ENCODE measurements around the gene LHB.

The LHB gene

DNA sequence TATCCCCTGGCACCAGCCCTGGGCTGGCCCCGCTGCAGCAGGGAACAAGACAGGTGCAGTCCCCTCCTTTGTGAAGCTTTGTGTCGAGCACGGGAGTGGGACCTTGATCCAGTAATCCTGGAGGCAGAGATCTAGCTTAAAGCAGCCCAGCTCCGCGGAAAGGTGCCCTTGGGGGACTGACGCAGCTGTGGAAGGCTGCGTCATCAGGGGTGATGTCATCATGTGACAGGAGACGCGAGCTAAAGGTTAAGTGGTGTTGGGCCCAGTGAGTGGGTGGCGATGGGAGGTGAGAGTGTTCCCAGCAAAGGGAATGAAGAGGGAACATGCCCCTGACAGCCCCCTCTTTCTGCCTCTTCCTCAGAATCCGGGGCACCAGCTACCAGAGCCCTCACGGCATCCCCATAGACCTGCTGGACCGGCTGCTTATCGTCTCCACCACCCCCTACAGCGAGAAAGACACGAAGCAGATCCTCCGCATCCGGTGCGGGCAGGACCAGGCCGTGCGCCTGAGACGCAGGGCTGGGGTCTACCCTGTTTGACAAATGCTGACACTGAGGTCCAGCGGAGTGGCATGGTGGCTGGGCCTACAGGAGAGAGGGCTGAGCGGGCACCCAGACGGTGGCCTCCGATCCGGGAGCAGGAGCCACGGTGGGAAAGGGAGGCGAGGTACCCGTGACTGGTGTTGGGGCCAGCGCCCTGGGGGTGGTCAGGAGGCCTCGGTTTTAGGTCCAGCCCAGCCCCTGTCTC is 2.6 kb downstream of the LHB start:
- DNase-seq (ENCODE audit: low read depth in 2 of 2), result no peak

DNA sequence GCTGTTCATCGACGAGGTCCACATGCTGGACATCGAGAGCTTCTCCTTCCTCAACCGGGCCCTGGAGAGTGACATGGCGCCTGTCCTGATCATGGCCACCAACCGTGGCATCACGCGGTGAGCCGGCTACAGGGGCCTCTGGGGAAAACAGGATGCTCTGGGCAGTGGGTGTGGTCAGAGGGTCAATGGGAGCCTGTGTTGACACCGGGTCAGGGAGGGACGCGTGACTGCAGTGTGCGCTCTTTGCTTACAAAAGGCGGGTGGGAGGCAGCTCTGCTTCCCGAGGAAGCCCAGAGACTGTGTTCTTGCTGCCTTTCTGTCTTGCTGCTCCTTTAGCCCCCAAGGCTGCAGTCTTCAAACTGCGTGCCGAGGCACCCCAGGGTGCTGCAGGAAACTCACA is 5.7 kb downstream of the LHB start:
- DNase-seq (ENCODE audit: low read depth in 2 of 2), result no peak

DNA sequence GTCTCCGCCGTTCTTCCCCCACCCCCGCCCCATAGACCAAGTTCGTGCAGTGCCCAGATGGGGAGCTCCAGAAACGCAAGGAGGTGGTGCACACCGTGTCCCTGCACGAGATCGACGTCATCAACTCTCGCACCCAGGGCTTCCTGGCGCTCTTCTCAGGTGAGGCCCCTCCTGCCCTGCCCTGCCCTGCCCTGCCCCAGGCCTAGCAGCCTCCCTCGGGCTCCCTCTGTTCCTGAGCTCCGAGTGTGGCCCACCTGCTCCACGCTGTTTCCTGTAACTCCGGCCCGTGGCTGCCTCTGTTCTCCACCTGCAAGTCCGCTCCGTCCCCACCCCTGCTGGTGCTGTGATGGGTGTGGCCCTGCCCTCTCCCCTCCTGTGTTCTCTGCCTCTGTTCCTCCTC is 6.4 kb downstream of the LHB start:
- DNase-seq (ENCODE audit: low read depth in 2 of 2), result no peak

DNA sequence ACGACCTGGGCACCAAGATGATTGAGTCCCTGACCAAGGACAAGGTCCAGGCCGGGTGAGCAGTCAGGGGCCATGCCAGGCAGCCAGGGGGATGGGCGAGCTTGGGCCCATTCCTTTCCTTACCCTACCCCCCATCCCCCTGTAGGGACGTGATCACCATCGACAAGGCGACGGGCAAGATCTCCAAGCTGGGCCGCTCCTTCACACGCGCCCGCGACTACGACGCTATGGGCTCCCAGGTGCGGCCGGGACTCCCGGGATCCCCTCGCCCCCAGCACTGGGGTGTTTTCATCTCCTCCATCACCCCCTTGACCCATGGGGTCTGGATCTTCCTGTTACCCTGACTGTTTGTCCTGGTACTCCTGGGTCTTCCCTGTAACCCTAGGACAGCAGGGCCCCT is 7.1 kb downstream of the LHB start:
- DNase-seq (ENCODE audit: low read depth in 2 of 2), result no peak

DNA sequence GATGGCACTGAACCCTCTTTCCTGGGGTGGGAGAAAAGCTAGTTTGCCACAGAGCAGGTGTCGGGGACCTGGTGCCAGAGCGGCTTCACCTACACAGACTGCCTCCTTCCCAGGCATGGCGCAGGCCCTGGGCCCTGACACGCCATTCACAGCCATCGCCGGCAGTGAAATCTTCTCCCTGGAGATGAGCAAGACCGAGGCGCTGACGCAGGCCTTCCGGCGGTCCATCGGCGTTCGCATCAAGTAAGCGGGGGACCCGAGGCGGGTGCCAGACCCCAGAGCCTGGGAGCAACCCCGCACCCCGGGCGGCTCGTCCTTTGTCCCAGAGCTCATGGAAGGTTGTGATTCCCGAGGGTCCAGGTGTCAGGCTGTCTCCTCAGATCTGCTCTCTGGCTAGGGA is 10.0 kb downstream of the LHB start:
- DNase-seq (ENCODE audit: low read depth in 2 of 2), result no peak

DNA sequence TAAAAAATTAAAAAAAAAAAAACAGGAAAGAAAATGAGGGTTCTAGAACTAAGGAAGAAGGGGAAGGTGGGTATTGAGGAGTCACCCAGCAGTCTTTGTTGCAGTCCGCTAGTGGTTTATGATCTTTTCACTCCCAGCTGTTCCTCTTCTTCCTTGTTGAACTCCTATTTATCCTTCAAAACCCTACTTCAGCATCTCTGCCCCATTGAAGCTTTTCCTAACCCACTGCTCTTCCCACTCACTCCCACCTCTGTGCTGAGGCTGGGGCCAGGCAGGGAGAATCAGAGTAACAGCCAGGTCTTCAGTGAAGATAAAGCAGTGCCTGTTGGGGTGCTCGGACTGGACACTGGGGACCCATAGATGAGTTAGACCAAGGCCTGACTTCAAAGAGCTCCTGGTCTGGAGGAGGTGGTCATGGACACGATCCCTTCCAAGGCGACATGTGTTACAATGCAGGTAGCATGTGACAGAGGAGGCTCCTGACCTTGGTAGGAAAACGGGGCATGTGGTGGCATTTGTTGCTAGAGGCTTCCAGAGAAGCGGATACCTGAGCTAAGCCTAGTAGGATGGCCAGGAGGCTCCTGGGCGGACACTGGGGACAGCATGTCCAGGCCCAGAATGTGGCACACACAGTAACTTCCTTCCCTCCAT is 11.8 kb downstream of the LHB start:
- no peak for DNase-seq (ENCODE audit: low read depth in 2 of 2)

DNA sequence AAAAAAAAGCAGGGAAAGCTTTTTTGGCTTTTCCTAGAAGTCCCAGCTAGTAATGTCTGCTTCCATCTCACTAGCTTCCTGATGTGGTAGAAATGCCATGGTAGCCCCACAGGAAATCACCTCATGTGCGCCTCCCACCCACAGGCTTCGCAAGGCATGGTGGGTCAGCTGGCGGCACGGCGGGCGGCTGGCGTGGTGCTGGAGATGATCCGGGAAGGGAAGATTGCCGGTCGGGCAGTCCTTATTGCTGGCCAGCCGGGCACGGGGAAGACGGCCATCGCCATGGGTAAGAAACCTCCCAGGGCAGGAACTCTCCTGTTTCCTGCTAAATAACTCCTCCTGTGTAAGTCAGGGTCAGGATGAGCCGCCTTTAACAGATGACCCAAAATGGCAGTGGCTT is 12.8 kb downstream of the LHB start:
- no peak for DNase-seq (ENCODE audit: low read depth in 2 of 2)

DNA sequence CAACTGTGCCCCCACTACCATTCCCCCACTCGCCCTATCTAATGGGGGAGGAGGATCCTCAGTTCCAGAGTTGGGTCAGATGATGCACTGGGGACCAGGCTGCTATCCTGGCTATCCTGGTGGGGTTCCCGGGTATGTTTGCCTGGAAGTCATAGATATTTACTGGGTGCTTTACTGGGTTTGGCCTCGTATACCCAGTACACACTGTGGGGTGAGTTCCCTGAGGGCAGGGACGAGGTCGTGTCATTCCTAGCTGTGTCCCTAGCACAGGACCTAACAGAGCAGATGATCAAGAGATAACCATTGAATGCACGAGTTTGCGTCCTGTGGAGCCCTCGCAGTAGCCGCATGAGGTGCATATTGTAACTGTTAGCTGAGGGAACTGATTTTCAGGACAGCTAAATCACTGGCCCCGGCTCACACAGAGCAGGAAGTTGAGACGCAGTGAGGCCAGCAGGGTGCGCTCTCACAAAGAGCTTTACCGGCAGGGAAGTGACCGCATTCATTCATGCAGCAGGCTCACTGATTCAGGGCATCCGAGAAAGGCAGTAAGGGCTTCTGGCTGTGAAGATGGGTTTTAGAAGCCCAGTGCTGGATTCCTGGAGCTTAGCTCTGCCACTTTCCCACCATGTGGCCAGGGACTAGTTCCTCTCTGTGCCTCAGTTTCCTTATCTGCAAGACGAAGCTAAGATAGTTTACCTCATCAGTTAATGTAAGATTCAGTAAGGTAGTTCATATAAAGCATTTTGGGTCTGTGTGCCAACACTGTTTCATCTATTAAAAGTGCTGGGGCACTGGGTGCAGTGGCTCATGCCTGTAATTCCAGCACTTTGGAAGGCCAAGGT is 17.2 kb downstream of the LHB start:
- peak; percentile 49 to 55 for DNase-seq (ENCODE audit: low read depth in 2 of 2)

DNA sequence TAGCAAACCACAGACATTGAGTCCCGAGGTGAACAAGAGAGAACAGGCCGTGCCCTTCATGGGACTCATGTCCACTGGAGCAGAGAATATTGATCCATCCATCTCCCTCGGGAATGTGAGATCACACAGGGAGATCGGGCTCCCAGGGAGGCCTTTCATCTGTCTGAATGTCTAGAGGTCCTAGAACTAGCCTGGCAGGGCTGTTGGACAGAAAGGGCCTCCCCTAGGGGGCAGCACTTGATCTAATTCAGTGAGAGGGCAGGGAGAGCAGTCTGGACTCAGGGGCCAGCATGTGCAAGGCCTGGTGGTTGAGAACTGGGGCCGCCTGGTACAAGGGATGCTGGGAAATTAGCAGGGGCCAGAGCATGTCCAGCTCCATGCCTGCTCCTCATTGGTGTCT is 18.9 kb downstream of the LHB start:
- peak; percentile 41 to 44 for DNase-seq (ENCODE audit: low read depth in 2 of 2)

DNA sequence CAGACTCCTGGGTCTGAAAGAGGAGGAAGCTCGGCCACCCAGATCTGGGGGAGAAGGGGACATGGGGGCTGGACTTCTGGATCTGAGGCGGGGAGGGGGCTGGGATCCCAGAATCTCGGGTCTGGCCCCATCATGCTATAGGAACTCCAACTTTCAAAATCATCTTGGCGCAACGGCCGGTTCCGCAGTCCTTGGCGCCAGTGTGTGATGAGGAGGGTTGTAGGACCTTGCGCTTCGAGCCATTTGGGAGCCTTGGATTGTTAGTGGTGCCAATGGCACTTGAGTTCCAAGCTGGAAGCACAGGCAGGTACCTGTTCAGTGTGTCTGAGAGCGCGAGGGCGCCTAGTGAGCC is 22.9 kb downstream of the LHB start:
- no peak for DNase-seq (ENCODE audit: low read depth in 2 of 2)

DNA sequence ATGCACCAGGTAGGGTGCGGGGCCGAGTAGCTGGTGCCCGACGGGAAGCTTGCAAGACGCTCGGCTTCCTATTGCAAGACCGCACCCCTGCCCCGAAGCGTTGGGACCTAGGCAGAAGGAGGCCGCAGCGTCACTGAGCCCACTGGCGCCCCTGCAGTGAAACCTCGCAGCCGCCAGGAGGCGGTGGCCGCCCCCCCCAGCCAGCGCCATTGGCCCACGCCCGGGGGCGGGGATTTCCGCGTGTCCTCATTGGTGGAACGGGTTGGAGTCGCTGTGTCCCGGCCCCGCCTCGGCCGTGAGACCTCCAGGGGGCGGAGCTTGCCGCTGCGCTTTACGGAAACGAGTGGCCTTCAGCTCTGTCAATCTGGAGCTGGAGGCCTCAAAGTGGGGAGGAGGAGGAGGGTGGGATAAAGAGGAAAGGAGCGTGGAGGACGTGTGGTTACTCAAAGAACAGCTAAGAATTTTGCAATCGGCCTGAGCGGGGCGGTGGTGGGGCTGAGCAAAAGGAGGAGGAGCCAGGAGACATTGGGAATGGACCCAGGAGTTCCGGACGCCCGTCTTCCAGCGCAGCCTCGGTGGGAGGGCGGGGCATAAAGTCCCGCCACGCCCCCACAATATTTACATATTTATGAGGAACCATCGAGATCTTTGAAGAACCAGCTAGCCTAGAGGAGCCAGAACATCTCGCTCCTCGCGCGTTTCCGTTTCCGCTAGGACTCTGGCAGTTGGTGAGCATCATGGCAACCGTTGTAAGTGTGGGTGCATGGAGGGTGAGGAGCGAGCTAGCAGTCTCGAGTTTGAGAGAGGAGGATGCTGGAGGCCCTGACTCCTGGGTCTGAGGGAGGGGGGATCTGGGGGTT is 23.5 kb downstream of the LHB start, which contains the start of the genes GYS1 and RUVBL2:
Gene GYS1 (minus strand): TSS at position 135 of the 860 bp plus-strand sequence. CDS start 197 bp downstream, outside the sequence.
Gene RUVBL2 (plus strand): TSS at position 713 of the 860 bp plus-strand sequence. CDS start 25 bp downstream, at position 738.
- peak; percentile 98 to 99 for DNase-seq (ENCODE audit: low read depth in 2 of 2)

DNA sequence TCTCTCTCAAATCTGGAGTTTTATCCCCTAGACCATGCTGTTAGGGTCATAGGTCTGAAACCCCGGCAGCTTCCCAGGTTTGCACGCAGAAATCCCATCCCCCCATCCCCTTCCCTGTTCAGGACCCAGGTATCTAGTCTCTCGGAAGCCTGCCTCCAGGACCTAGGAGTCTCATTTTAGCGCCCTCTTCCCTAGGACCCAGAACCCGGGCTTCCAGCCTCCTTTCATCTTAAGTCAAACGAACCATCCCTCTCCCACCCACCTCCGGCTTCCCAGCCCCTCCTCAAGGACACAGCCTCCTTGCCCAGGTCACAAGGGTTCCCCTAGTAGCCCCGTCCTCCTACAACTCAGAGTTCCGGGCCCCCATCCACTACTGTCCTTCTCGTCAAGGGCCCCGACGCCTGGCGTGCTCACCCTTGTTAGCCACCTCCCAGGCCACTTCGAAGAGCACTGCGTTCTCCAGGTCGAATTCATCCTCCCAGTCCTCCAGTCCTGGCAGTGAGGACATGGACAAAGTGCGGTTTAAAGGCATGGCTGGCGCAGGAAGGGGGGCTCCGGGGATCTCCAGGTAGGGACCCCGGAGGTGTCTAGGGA is 24.2 kb downstream of the LHB start:
- no peak for DNase-seq (ENCODE audit: low read depth in 2 of 2)

DNA sequence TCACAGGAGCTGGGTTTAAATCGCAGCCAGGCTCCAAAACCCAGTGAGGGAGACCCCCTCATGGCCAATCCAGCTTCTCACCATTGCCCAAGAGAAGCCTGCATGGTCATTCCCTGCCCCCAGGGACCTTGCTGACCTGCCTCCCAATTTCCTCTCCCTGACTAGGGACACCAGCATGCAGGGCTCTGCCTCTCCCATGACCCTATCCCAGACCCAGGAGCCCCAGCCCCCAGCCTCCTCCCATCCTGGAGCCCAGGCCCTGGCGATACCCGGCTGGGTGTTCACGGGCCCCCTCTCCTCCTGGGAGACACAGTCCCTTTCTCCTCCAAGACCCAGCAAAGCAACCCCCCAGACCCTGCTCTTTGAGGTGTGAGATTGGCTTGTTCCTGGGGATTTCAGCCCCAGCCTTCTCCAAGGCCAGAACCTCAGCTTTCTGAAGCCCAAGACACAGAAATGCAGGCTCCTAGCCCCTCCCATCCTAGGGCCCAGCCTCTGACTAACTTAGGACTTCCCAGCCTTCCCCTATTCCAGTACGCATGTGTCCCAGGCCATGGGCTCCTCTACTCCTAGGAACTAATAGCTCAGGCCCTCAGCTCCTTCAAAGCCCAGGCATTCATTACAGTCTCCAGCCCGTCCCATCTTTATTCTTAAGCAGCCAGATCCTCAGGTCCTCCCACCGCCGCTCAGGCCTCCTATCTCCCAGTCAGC is 24.9 kb downstream of the LHB start:
- no peak for DNase-seq (ENCODE audit: low read depth in 2 of 2)

DNA sequence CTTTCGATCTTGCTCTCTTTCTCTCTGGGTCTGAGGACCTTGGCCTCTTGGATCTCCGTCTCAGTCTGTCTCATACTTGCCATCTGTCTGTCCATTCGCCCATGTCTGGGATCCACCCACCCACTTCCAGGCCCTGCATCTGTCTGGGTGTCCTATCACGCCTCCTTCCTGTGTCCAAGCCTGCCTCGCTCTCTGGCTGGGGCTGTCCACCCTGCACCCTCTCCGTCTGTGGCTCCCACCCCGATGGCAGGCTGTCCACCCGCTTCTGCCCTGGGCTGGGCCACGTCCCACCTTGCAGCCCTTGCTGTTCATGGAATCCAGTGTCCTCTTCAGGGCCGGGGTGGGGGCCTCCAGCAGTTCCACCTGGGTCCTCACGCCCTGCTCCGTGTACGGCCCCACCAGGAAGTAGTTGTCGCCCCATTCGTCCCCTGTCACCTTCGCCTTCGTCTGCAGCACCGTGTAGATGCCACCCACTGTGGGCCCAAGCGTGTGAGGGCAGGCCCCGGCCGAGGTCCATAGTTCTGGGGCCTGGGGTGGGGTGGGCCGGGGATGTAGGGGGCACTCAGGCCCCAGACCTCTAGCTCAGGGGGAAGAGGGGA is 25.8 kb downstream of the LHB start:
- no peak for DNase-seq (ENCODE audit: low read depth in 2 of 2)

DNA sequence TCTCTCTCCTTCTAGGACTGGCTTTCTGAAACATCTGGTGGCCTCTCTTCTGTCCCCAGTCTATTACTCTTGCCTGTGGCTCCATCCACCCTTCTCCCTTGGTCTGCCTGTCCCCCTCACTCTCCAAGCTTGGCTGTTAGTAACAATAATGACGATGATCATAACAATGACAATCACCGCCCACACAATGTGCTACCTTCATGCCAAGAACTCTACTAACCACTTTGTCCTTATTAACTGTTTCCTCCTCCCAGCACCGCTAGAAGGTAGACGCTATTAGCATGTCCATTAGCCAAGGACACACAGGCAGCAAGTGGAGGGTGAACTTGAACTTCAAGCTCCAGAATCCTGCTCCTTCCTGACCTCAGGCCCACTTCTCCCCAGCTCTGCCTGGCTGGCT is 26.5 kb downstream of the LHB start:
- no peak for DNase-seq (ENCODE audit: low read depth in 2 of 2)

DNA sequence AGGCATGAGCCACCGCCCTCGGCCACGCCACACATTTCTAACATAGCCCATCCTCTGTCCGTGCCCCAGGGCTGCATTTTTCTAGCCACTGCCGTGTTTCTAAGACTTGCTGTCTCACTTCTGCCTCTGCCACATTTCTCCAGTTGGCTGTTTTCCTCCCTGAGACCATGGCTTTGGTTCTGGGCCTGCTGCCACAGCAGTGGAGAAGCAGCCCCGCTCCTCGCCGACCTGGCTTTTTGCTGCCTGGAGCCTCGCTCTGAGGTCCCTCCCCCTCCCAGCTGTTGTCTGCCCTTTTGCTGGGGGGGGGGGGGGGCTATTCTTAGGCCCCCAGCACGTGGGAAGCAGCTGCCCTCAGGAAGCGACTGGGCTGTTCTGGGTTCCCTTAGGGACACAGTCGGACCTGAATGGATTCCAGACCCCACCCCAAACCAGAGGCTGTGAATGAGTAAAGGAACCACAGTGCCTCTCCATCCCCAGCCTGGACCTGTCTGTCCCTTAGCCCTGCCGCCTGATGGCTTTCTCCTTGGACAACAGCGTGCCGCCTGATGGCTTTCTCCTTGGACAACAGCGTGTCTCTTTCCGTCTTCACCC is 27.1 kb downstream of the LHB start:
- no peak for DNase-seq (ENCODE audit: low read depth in 2 of 2)

DNA sequence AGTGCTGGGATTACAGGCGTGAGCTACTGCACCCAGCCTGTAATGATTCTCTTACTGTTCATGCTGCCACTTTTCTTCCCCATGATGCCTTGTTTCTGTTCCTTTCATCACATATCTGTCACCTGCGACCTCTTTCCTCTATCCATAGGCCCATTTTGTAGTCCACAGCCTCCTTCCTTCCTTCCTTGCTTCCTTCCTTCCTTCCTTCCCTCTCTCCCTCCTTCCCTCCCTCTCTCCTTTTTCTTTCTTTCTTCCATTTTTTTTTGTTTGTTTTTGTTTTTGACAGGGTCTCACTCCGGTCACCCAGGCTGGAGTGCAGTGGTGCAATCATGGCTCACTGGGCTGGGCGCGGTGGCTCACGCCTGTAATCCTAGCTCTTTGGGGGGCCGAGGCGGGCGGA is 28.0 kb downstream of the LHB start:
- no peak for DNase-seq (ENCODE audit: low read depth in 2 of 2)

DNA sequence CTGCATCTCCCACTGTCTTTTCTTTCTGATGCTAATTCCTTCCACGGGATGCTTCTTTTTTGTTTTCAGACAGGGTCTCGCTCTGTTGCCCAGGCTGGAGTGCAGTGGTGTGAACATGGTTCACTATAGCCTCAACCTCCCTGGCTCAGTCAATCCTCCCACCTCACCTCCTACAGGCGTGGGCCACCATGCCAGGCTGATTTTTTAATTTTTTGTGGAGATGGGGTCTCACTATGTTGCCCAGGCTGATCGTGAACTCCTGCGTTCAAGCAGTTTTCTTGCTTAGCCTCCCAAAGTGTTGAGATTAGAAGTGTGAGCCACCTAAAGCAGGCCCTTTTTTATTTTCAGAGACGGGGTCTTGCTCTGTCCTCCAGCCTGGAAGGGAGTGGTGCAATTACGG is 28.6 kb downstream of the LHB start:
- no peak for DNase-seq (ENCODE audit: low read depth in 2 of 2)

DNA sequence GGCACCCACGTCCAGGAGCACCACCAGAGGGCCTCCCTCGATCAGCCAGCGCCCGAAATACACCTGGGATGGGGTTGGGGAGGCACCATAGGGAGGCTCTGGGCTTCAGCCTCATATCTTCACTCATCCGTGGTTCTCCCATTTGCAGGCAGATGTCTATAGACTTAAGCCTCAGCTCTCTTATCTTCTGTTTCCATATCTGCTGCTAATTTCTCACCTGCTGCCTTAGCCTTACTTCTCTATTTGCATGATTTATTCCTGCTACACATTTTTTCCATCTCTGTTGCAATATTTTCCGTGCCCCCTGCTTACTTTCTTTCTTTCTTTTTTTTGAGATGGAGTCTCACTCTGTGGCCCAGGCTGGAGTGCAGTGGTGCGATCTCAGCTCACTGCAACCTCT is 29.6 kb downstream of the LHB start:
- no peak for DNase-seq (ENCODE audit: low read depth in 2 of 2)

DNA sequence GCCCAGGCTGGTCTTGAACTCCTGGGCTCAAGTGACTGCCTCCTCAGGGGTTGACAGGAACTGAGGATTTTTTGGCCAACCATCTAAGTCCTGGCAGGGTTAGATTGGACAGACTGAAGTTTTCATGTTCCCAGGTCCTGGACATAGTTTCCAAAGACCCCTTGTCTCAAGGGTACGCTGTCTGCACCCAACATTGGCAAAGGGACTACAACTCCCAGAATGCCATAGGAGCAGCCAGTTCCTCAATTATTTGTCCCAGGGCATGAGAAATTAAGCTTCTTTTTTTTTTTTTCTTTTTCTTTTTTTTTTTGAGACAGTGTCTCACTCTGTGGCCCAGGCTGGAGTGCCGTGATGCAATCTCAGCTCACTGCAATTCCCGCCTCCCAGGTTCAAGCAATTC is 30.7 kb downstream of the LHB start:
- DNase-seq (ENCODE audit: low read depth in 2 of 2), result no peak

All from stimulated activated CD8-positive, alpha-beta memory T cell treated with anti-CD3 and anti-CD28 coated beads, Interleukin-2, amount 100 ng/mL, for 48 hours (primary cell).